Body of pancreas (tissue), 4 donors: ENCODE results near the gene CARS2. TPM values are rescaled to one million over a fixed set of nuclear protein-coding genes. Genes with fewer than 3 reads are reported as not detected.
A peak's percentile ranks its signal among the peaks of the same experiment; 100 is the strongest.

Experiments used
- ATAC-seq: fragments of 150-250 bp; one replicate; pipeline ENCODE4 v1.9.1; 2016
- DNase-seq, 4 donors: peaks; one replicate each; pipeline ENCODE4 v3.0.0-alpha.2; 2019
- H3K27ac ChIP-seq, 4 donors: fragments of 200-600 bp; sonication (generic); 1 replicate in 3 of 4; 2 replicates in 1 of 4; pipeline versions ENCODE4 v1.5.1 to v1.6.1; 2016 to 2019; ENCODE audit warnings: mild to moderate bottlenecking in 1 of 4, mixed read lengths in 1 of 4, moderate library complexity in 1 of 4
- H3K27me3 ChIP-seq, 2 donors: fragments of 200-600 bp; sonication (generic); one replicate each; pipeline ENCODE4 v1.6.0; 2016; ENCODE audit warnings: mild to moderate bottlenecking in 1 of 2
- H3K36me3 ChIP-seq, 2 donors: fragments of 200-600 bp; sonication (generic); replicated peaks in 1 of 2; 2 replicates each; pipeline ENCODE4 v1.5.1; 2016; ENCODE audit warnings: low read depth in 2 of 2; ENCODE audit not compliant: insufficient read depth in 1 of 2
- H3K4me1 ChIP-seq: fragments of 200-600 bp; sonication (generic); one replicate; pipeline ENCODE4 v1.6.0; 2016
- H3K4me3 ChIP-seq, 2 donors: fragments of 200-600 bp; sonication (generic); 1 replicate in 1 of 2; 2 replicates in 1 of 2; pipeline ENCODE4 v1.5.1; 2016 to 2019
- H3K9me3 ChIP-seq, 3 donors: fragments of 200-600 bp; sonication (generic); 1 replicate in 2 of 3; 2 replicates in 1 of 3; pipeline ENCODE4 v1.5.1; 2016
- CTCF ChIP-seq, 7 experiments: fragments of 450-650 bp in 4 of 7; fragments of 200-600 bp in 3 of 7; sonication (generic) in 3 of 7; IDR thresholded peaks; one replicate each; pipeline ENCODE4 v1.5.1; 2016 to 2019; ENCODE audit warnings: antibody characterized with exemption in 7 of 7
- POLR2A ChIP-seq, 3 donors: fragments of 450-650 bp; IDR thresholded peaks; one replicate each; pipeline ENCODE4 v1.6.1; 2016; ENCODE audit warnings: antibody characterized with exemption in 3 of 3, mild to moderate bottlenecking in 2 of 3
- WGBS, 2 donors: methylation state at CpG; one replicate each; pipeline ENCODE4 v1.1.5; 2017; 5-methylcytosine and 5-hydroxymethylcytosine counted together
- intact Hi-C: fragments of 100-400 bp; cut with DNase I; formaldehyde crosslinking; loops from one replicate; pipeline ENCODE4 v1.15.1; 2023
- total RNA-seq, 2 donors: library from RNA; depleted of rRNA; stranded (reverse); fragments of >200 nt; gene quantifications; one replicate each; pipeline ENCODE4 v1.1.0, GENCODE V29; 2016

Gene CARS2
- total RNA-seq, 2 donors from 2014 or later, result 30.1 to 43.5 TPM

- Histone ChIP-seq H3K36me3 (no peaks in the 10 kb centered on the region), H3K27ac (no peak overlapping the region), H3K9me3 (no peaks in the 10 kb centered on the region), H3K27me3 (no peaks in the 10 kb centered on the region), H3K4me3 (no peak overlapping the region), H3K4me1 (no peaks in the 10 kb centered on the region)
- DNase-seq (no peak), ATAC-seq (no peak)
- whole genome bisulfite sequencing, 2 donors, result 52 to 58% methylated on average over 13 to 16 of the region's 16 CpGs
- intact Hi-C loops, result no loop called here
- TF ChIP-seq CTCF (IDR thresholded peaks at IDR 0.05) (no peak), POLR2A (IDR thresholded peaks at IDR 0.05) (no peak)
These were observed 108.8 kb downstream of the CARS2 start for GRCh38 chr13:110597041-110597689.

GRCh38 chr13:110593430-110594130 is 112.3 kb downstream of the CARS2 start:
- no peaks in the 10 kb centered on the region for H3K4me1 ChIP-seq
- peak in 3 of 4 donors; percentile 37 to 62 (median 46) for DNase-seq
- intact Hi-C loops, result loop anchor here (5.0 kb wide), 1 partner anchor 229 kb away; no protein-coding TSS in a partner anchor
- H3K36me3 ChIP-seq, result no peaks in the 10 kb centered on the region
- no peaks in the 10 kb centered on the region for H3K9me3 ChIP-seq
- no peak overlapping the region for H3K4me3 ChIP-seq
- 31 to 32% methylated on average over 6 of the region's 6 CpGs for WGBS, 2 donors
- no peaks in the 10 kb centered on the region for H3K27me3 ChIP-seq
- TF ChIP-seq CTCF (IDR thresholded peaks at IDR 0.05), result peak in 6 of 7 experiments; percentile 51 to 84 (median 79)
- no peak for TF ChIP-seq POLR2A (IDR thresholded peaks at IDR 0.05)
- H3K27ac ChIP-seq, result no peak overlapping the region
- ATAC-seq, result peak; percentile 94

- H3K4me3 ChIP-seq, result no peak overlapping the region
- 59 to 61% methylated on average over 2 of the region's 2 CpGs for WGBS, 2 donors
- ATAC-seq, result no peak
- H3K27ac ChIP-seq, result no peak overlapping the region
- intact Hi-C loops, result loop anchor here (5.0 kb wide), 1 partner anchor 230 kb away; no protein-coding TSS in a partner anchor
- no peak for DNase-seq
- TF ChIP-seq POLR2A (IDR thresholded peaks at IDR 0.05) (no peak), CTCF (IDR thresholded peaks at IDR 0.05) (no peak)
- no peaks in the 10 kb centered on the region for H3K4me1 ChIP-seq
- no peaks in the 10 kb centered on the region for H3K36me3 ChIP-seq
- H3K27me3 ChIP-seq, result no peaks in the 10 kb centered on the region
- H3K9me3 ChIP-seq, result no peaks in the 10 kb centered on the region
These were observed 113.3 kb downstream of the CARS2 start for GRCh38 chr13:110592665-110593064.

Other genes with a start within 250 kb of the CARS2 start
- 10 to 100 TPM; 23.1 to 35.5 TPM for gene RAB20, start 144.4 kb downstream of the CARS2 start, total RNA-seq
- 10 to 100 TPM; 23.4 to 27.5 TPM for gene NAXD, start 90.6 kb downstream of the CARS2 start, total RNA-seq
- gene ING1, start 7.6 kb upstream of the CARS2 start, total RNA-seq, result 1 to 10 TPM; 3.4 to 4.6 TPM
- 100 to 1,000 TPM; 117 to 124 TPM for gene ANKRD10, start 209.0 kb upstream of the CARS2 start, total RNA-seq